ENCODE data around the gene AP1S2.

GRCh38 chrX:15825936-15826335, 28.7 kb downstream of the AP1S2 start:
- TF ChIP-seq, protein P1, sequence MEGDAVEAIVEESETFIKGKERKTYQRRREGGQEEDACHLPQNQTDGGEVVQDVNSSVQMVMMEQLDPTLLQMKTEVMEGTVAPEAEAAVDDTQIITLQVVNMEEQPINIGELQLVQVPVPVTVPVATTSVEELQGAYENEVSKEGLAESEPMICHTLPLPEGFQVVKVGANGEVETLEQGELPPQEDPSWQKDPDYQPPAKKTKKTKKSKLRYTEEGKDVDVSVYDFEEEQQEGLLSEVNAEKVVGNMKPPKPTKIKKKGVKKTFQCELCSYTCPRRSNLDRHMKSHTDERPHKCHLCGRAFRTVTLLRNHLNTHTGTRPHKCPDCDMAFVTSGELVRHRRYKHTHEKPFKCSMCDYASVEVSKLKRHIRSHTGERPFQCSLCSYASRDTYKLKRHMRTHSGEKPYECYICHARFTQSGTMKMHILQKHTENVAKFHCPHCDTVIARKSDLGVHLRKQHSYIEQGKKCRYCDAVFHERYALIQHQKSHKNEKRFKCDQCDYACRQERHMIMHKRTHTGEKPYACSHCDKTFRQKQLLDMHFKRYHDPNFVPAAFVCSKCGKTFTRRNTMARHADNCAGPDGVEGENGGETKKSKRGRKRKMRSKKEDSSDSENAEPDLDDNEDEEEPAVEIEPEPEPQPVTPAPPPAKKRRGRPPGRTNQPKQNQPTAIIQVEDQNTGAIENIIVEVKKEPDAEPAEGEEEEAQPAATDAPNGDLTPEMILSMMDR (IDR thresholded peaks at IDR 0.05; ENCODE audit: low read depth, low read length, poor library complexity, severe bottlenecking), result no peak
- no peak for TF ChIP-seq EZH2phosphoT487 (IDR thresholded peaks at IDR 0.05; ENCODE audit: borderline replicate concordance, low read length)
